ENCODE data around the gene COL8A2. TPM values are rescaled to one million over a fixed set of nuclear protein-coding genes. Genes with fewer than 3 reads are reported as not detected.

COL8A2 gene
- total and polyA plus RNA-seq, 2 of the 4 experiments (the other 2 are of a cell fraction) = 0.54 to 1.1 TPM

DNA sequence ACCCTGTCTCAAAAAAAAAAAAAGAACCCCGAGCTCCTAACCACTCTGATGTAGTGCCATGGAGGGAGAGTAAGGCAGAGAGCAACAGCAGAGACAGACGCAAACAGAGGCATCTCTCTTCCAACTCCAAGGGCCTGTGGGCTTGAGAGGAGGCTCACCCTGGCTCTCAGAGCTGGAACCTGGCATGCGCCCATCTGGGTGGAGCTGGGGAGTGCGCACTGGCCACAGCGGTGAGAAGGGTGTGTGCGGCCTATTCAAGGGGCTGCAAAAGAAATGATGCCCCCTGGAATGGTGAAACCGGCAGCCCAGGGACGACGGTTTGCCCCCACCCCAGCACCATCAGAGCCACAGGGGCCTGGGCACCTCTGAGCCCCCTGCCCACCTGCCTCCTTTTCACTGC lies 17.6 kb downstream of the COL8A2 start:
- DNase-seq = no peak
- Histone ChIP-seq H3K36me3 (ENCODE audit: control insufficient read depth, insufficient read depth, low read length) (no peaks in the 10 kb centered on the region), H2BK5ac (ENCODE audit: low read depth, low read length, poor library complexity, severe bottlenecking) (no peak overlapping the region), H4K20me1 (ENCODE audit: insufficient read depth, low read length) (no peaks in the 10 kb centered on the region), H3K9ac (ENCODE audit: low read depth, low read length) (no peak overlapping the region), H2AK9ac (replicated peaks; ENCODE audit: low read depth, low read length, poor library complexity) (no peak overlapping the region), H2BK120ac (ENCODE audit: low read depth, low read length) (no peak overlapping the region), H2BK20ac (ENCODE audit: low read depth, low read length) (no peak overlapping the region), H3K23ac (ENCODE audit: low read depth, low read length) (no peak overlapping the region), H3K14ac (replicated peaks; ENCODE audit: low read depth, low read length) (no peak overlapping the region), H4K91ac (ENCODE audit: insufficient read depth, low read depth, low read length) (no peak overlapping the region), H3K4ac (ENCODE audit: low read depth, low read length) (no peak overlapping the region), H4K5ac (ENCODE audit: low read depth, low read length) (no peak overlapping the region), H3K9me1 (ENCODE audit: insufficient read depth, low read length) (peaks cover 3% of the 10 kb centered on the region; the same call in 1 of the 2 replicates), H2BK15ac (ENCODE audit: low read depth, low read length) (no peak overlapping the region), H3K9me3 (ENCODE audit: control insufficient read depth, insufficient read depth, low read length) (no peaks in the 10 kb centered on the region), H3K27me3 (ENCODE audit: control insufficient read depth, insufficient read depth, low read length) (no peaks in the 10 kb centered on the region), H3K18ac (ENCODE audit: low read depth, low read length) (no peak overlapping the region), H4K8ac (ENCODE audit: low read depth in 2 of 2, low read length in 2 of 2) (no peak overlapping the region), H3K79me1 (ENCODE audit: low read depth in 1 of 2, low read length in 2 of 2) (no peaks in the 10 kb centered on the region), H3K4me1 (ENCODE audit: control insufficient read depth, insufficient read depth, low read length) (peaks cover 2% of the 10 kb centered on the region), H2AK5ac (ENCODE audit: low read depth, low read length) (no peak overlapping the region), H3K27ac (ENCODE audit: insufficient read depth, low read length) (no peak overlapping the region), H3K56ac (ENCODE audit: extremely low read depth, insufficient read depth, low read length) (no peak overlapping the region), H3K4me2 (ENCODE audit: low read depth, low read length) (no peak overlapping the region), H3K4me3 (ENCODE audit: insufficient read depth, low read depth, low read length) (no peak overlapping the region), H2AFZ (replicated peaks; ENCODE audit: low read length, poor library complexity) (no peak overlapping the region)
- 100% methylated on average over 4 of the region's 9 CpGs; no CpG with 5 or more reads in 1 of the 2 experiments for WGBS, 2 experiments (ENCODE audit: extremely low coverage in 2 of 2, insufficient read length in 1 of 2)
- dilution Hi-C loops (cut with HindIII; ENCODE audit: low sequenced_read_pairs, unreplicated experiment) = no loop called here
- in situ Hi-C loops (cut with MboI; ENCODE audit: low sequenced_read_pairs) = loop anchor here (5.0 to 25.0 kb wide), 2 partner anchors 180 to 305 kb away; no protein-coding TSS in a partner anchor
- no peak for ATAC-seq (ENCODE audit: low read depth)
- POLR2A ChIA-PET (ENCODE audit: unreplicated experiment) = no interaction called here
- no TSS peak for BruUV-seq (replicated peaks)
- CTCF ChIA-PET = interaction anchor here (1.8 kb wide), 1 partner anchor 27 kb away, joined by 6 read pairs; no protein-coding TSS in a partner anchor
- intact Hi-C loops (cut with micrococcal nuclease) = loop anchor here (10.0 kb wide), 1 partner anchor 107 kb away; no protein-coding TSS in a partner anchor
- no peak for TF ChIP-seq CEBPB (IDR thresholded peaks at IDR 0.05; ENCODE audit: low read depth, low read length)
